Stimulated activated CD8-positive, alpha-beta memory T cell treated with anti-CD3 and anti-CD28 coated beads, Interleukin-4, amount 100 ng/mL, for 4 hours (primary cell): ENCODE data around the gene RIMS4.
"Not testable (repeated sequence)": the region's sequence is repeated elsewhere in the genome, so short reads cannot be mapped to it uniquely, and the experiment has no call there.

ENCODE experiments used
- DNase-seq, 2 donors: peaks; one replicate each; pipeline ENCODE4 v3.0.0-alpha.2; 2020; ENCODE audit warnings: low read depth in 2 of 2, low spot score in 1 of 2

RIMS4 gene

GRCh38 chr20:44830995-44831394 is 20.6 kb upstream of the RIMS4 start:
- DNase-seq = no peak

- no peak for DNase-seq
Observed at GRCh38 chr20:44830523-44830922, 20.2 kb upstream of the RIMS4 start.

GRCh38 chr20:44829688-44830087 is 19.3 kb upstream of the RIMS4 start:
- no peak for DNase-seq

- DNase-seq = no peak
Observed at GRCh38 chr20:44828640-44829039, 18.3 kb upstream of the RIMS4 start.

GRCh38 chr20:44827401-44827800 is 17.1 kb upstream of the RIMS4 start:
- DNase-seq = no peak

GRCh38 chr20:44821576-44821975 is 11.2 kb upstream of the RIMS4 start:
- DNase-seq = not testable (repeated sequence)

- no peak for DNase-seq
Observed at GRCh38 chr20:44819936-44820335, 9.6 kb upstream of the RIMS4 start.

GRCh38 chr20:44817143-44817910 is 7.0 kb upstream of the RIMS4 start:
- no peak for DNase-seq

- DNase-seq = no peak
Observed at GRCh38 chr20:44814937-44815336, 4.6 kb upstream of the RIMS4 start.

GRCh38 chr20:44811150-44811685 is 872 bp upstream of the RIMS4 start:
- no peak for DNase-seq

- no peak for DNase-seq
Observed at GRCh38 chr20:44810061-44810390, 320 bp downstream of the RIMS4 start.

- no peak for DNase-seq
Observed at GRCh38 chr20:44809380-44810060, 826 bp downstream of the RIMS4 start.

- DNase-seq = no peak
Observed at GRCh38 chr20:44807684-44808056, 2.7 kb downstream of the RIMS4 start.

GRCh38 chr20:44807051-44807683 is 3.2 kb downstream of the RIMS4 start:
- DNase-seq = no peak

- no peak for DNase-seq
Observed at GRCh38 chr20:44805979-44806620, 4.2 kb downstream of the RIMS4 start.

GRCh38 chr20:44805335-44805978 is 4.9 kb downstream of the RIMS4 start:
- no peak for DNase-seq

- no peak for DNase-seq
Observed at GRCh38 chr20:44803383-44803941, 6.9 kb downstream of the RIMS4 start.

- DNase-seq = no peak
Observed at GRCh38 chr20:44802702-44803101, 7.6 kb downstream of the RIMS4 start.

GRCh38 chr20:44800391-44801046 is 9.8 kb downstream of the RIMS4 start:
- DNase-seq = no peak

- DNase-seq = no peak
Observed at GRCh38 chr20:44799691-44800090, 10.7 kb downstream of the RIMS4 start.
